ENCODE measurements around the gene C1QL1. TPM values are rescaled to one million over a fixed set of nuclear protein-coding genes. Genes with fewer than 3 reads are reported as not detected.

Gene C1QL1
- total RNA-seq, 2 experiments from 2014 or later, result 0.33 to 0.43 TPM

- Mint-ChIP-seq H3K27me3 (peaks cover 31% of the 10 kb centered on the region), H3K36me3 (ENCODE audit: low read depth) (no peaks in the 10 kb centered on the region), H3K4me1 (peaks cover 14% of the 10 kb centered on the region), H3K9me3 (no peaks in the 10 kb centered on the region), H3K4me3 (no peak overlapping the region), H3K27ac (no peak overlapping the region)
- CTCF ChIA-PET, result interaction anchor here (1.0 to 1.8 kb wide), 4 partner anchors 12 to 112 kb away, joined by 3 to 6 read pairs (median 4); partner anchors contain the start of gene EFTUD2
- peak; percentile 60 for DNase-seq
- POLR2A ChIA-PET, result interaction anchor here (1.8 to 2.4 kb wide), 2 partner anchors 13 to 36 kb away, joined by 6 read pairs; partner anchors contain the start of genes EFTUD2 and KIF18B
These were observed 56.7 kb downstream of the C1QL1 start for GRCh38 chr17:44911133-44912001.

DNA sequence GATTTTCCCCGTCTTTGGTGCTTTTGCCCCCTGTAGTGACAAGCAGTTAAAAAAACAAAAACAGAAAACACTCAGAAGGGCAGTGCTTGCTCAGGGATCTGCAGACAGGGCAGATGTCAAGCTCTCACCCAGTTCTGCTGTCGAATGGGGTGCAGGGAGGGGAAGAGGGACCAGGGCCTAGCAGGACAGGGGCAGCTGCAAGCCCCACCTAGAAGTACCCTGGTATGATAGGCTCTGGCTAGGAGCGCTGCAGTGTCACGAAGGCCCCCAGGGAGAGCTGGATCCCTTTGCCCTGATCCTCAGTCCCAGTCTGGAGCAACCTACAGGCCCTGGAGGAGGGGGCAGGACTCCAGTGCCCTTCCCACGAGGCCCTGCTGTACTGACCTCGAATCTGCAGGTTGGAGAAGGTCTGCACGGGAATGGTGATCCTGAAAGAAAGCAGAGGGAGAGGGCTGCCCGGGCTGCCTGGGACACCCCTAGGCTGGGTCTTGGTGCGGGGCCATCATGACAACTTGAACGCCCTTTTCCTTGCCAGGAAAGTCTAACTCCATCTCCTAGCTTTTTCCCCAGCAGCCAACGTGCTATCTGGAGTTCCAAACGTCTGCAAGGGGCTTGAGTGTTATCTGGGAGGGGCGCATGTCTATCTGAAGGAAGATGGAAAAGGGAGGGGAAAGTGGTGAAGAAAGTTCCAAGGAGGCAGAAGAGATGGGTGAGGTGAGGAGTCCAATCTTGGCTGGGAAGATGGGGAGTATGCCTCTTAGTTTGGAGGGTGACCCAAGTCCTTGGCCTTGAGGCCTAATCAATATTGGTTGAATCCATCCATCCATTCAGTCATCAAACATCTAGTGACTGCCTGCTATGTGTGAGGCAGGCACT is 57.6 kb downstream of the C1QL1 start:
- H3K36me3 Mint-ChIP-seq (ENCODE audit: low read depth), result no peaks in the 10 kb centered on the region
- no peak overlapping the region for H3K4me3 Mint-ChIP-seq
- POLR2A ChIA-PET, result interaction anchor here (1.8 to 2.4 kb wide), 2 partner anchors 12 to 37 kb away, joined by 6 read pairs; partner anchors contain the start of genes EFTUD2 and KIF18B
- DNase-seq, result no peak
- CTCF ChIA-PET, result interaction anchor here (0.9 to 1.8 kb wide), 6 partner anchors 10 to 225 kb away, joined by 3 to 6 read pairs (median 4); partner anchors contain the start of genes ACBD4 and EFTUD2
- no peaks in the 10 kb centered on the region for H3K9me3 Mint-ChIP-seq
- peaks cover 34% of the 10 kb centered on the region for H3K27me3 Mint-ChIP-seq
- no peak overlapping the region for H3K27ac Mint-ChIP-seq
- H3K4me1 Mint-ChIP-seq, result peaks cover 14% of the 10 kb centered on the region

Other genes with a start within 250 kb of the C1QL1 start
- gene ADAM11, start 209.3 kb downstream of the C1QL1 start, total RNA-seq, result under 1 TPM; 0.28 to 0.43 TPM
- under 1 TPM; 0.78 to 0.88 TPM for gene GJC1, start 138.0 kb downstream of the C1QL1 start, total RNA-seq
- not detected for gene HIGD1B, start 120.4 kb downstream of the C1QL1 start, total RNA-seq
- 100 to 1,000 TPM; 102 to 114 TPM for gene EFTUD2, start 68.9 kb downstream of the C1QL1 start, total RNA-seq
- gene GFAP, start 52.8 kb downstream of the C1QL1 start, total RNA-seq, result not detected
- gene KIF18B, start 20.5 kb downstream of the C1QL1 start, total RNA-seq, result 10 to 100 TPM; 66.9 to 67.9 TPM
- 10 to 100 TPM; 25.9 to 26.2 TPM for gene DCAKD, start 83.3 kb upstream of the C1QL1 start, total RNA-seq
- 100 to 1,000 TPM; 114 TPM for gene NMT1, start 93.0 kb upstream of the C1QL1 start, total RNA-seq
- gene PLCD3, start 164.2 kb upstream of the C1QL1 start, total RNA-seq, result 1 to 10 TPM; 2.7 to 3.1 TPM
- 10 to 100 TPM; 15.0 to 17.8 TPM for gene ACBD4, start 167.4 kb upstream of the C1QL1 start, total RNA-seq
- gene HEXIM1, start 180.2 kb upstream of the C1QL1 start, total RNA-seq, result 10 to 100 TPM; 35.0 to 35.8 TPM
- 1 to 10 TPM; 6.5 to 8.0 TPM for gene HEXIM2, start 193.6 kb upstream of the C1QL1 start, total RNA-seq

All from activated CD4-positive, alpha-beta memory T cell treated with anti-CD3 and anti-CD28 coated beads, Interleukin-2, amount 10 ng/mL, durations not matched to agents 7 days and 5 days (primary cell).